Heart right ventricle (tissue), 16 donors: ENCODE results near the gene LLGL2. TPM values are rescaled to one million over a fixed set of nuclear protein-coding genes. Genes with fewer than 3 reads are reported as not detected.

Experiments
- ATAC-seq, 8 donors: fragments of 200-7000 bp; cut with Tn5 transposase; one replicate each; pipeline ENCODE4 v1.9.1; 2020; ENCODE audit warnings: mild to moderate bottlenecking in 8 of 8, moderate library complexity in 8 of 8, moderate number of reproducible peaks in 1 of 8
- DNase-seq, 2 donors: peaks; one replicate each; pipeline ENCODE4 v3.0.0-alpha.2; 2020
- H3K27ac ChIP-seq, 10 donors: fragments of 200-600 bp; sonication (generic) in 2 of 10; one replicate each; pipeline versions ENCODE4 v1.5.0 to v1.8.0; 2020 to 2022; ENCODE audit warnings: mild to moderate bottlenecking in 3 of 10
- H3K27me3 ChIP-seq, 7 donors: fragments of 200-600 bp; one replicate each; pipeline ENCODE4 v1.8.0; 2021 to 2022; ENCODE audit warnings: mild to moderate bottlenecking in 2 of 7
- H3K36me3 ChIP-seq, 9 donors: fragments of 200-600 bp; sonication (generic) in 1 of 9; one replicate each; pipeline versions ENCODE4 v1.5.0 to v1.8.0; 2020 to 2022; ENCODE audit warnings: mild to moderate bottlenecking in 2 of 9
- H3K4me1 ChIP-seq, 9 donors: fragments of 200-600 bp; sonication (generic) in 1 of 9; one replicate each; pipeline versions ENCODE4 v1.5.0 to v1.8.0; 2020 to 2022; ENCODE audit warnings: mild to moderate bottlenecking in 4 of 9
- H3K4me3 ChIP-seq, 10 donors: fragments of 200-600 bp; sonication (generic) in 2 of 10; one replicate each; pipeline versions ENCODE4 v1.5.0 to v1.8.0; 2020 to 2022; ENCODE audit warnings: mild to moderate bottlenecking in 7 of 10, moderate library complexity in 2 of 10
- H3K9me3 ChIP-seq, 11 donors: fragments of 200-600 bp in 10 of 11; sonication (generic) in 2 of 11; one replicate each; pipeline versions ENCODE4 v1.5.0 to v1.8.0; 2013 to 2022; ENCODE audit warnings: mild to moderate bottlenecking in 2 of 11, control low read depth in 1 of 11, moderate library complexity in 1 of 11
- WGBS, 2 donors: extraction: QIAGEN DNeasy Blood & Tissue Kit; methylation state at CpG; one replicate each; pipeline ENCODE4 v1.1.7; 2013; ENCODE audit warnings: inconsistent platforms in 1 of 2; 5-methylcytosine and 5-hydroxymethylcytosine counted together
- intact Hi-C, 10 donors: fragments of 100-400 bp; cut with DNase I; formaldehyde crosslinking; loops; one replicate each; pipeline versions ENCODE4 v1.11.1 to v1.14.2; 2022
- polyA plus RNA-seq, 2 donors: library from polyadenylated mRNA; stranded (reverse); fragments of 200-250 nt; gene quantifications; one replicate each; pipeline ENCODE4 v1.2.3, GENCODE V29; 2013
- total RNA-seq, 10 donors: library from RNA; stranded (reverse); fragmentation: NEBNext Ultra II Directional in 3 of 10; extraction: Animal tissue kit (Norgen Biotek cat#: 25700) in 3 of 10; gene quantifications; one replicate each; pipeline versions ENCODE4 v1.2.1 to v1.2.4, GENCODE V29; 2021 to 2023
- TF ChIP-seq, protein P1 (sequence below), 9 donors: fragments of 200-600 bp; sonication (generic) in 2 of 9; IDR thresholded peaks; one replicate each; pipeline versions ENCODE4 v1.5.0 to v1.8.0; 2021 to 2022; ENCODE audit warnings: antibody characterized with exemption in 9 of 9, mild to moderate bottlenecking in 5 of 9, moderate library complexity in 1 of 9
- donor health status: Arrhythmogenic right ventricular cardiomyopathy.
- donor health status: ischemic (EF 13 %, LVEDD 7.1; RV severe dilation, severe dysfunction).
- donor health status: healthy with polysubstance abuse.
- donor health status: DM: no; HTN: yes; CAD: no.
- donor health status: DM: no; HTN: no; CAD: no.
- donor health status: ischemic (EF 25% LVEDD 6.9; RV normal size, moderate dysfunction).
- donor health status: ischemic (EF 25% LVEDD 5.7; RV mildly dilated, moderate dysfunction).
- donor health status: healthy.
- donor health status: DM: yes; HTN: yes; CAD: no.
- donor health status: Ischemic cardiomyopathy.
- donor health status: ischemic (EF 35%, LVEDD 5.7; RV mildly dilated, moderate dysfunction).
- donor health status: nonischemic (EF 11% LVEDD 7.7; RV severe dilation, severe dysfunction).
- donor health status: DM: yes; HTN: yes; CAD: no.
- donor health status: PGD.
- donor health status: ischemic (EF 29% LVEDD 5.4; RV normal size, mild dysfunction).
- donor health status: nonischemic (EF 23%, LVEDD 6.1; RV moderate dilation, normal function).

LLGL2 gene
- total and polyA plus RNA-seq, 12 donors: 1.1 to 14.8 (median 3.3) TPM

DNA sequence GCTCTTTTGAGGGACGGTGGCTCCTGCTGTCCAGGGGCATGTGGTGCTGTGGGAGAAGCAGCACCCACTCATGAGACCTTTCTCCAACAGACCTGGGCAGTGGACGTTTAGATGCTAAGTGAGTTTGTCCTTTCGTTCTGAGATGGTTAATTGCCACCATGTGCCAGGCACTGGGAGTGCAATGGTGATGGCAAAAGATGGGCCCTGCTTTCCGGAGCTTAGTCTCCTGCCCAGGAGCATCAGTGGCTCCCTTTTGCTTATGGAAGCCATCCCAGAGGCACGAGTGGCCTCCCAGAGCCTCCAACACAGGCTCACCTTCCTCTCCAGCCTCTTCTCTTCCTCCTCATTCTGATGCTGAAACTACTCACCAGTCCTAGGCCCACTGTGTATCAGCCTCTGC, 38.5 kb upstream of the LLGL2 start:
- H3K9me3 ChIP-seq: no peaks in the 10 kb centered on the region
- DNase-seq: no peak
- H3K36me3 ChIP-seq: peaks cover 0 to 36% (median 5%) of the 10 kb centered on the region in 9 donors
- ATAC-seq: no peak
- H3K27ac ChIP-seq: peak overlapping the region in 7 of 10 donors; percentile 14 to 81 (median 61)
- peaks cover 18 to 65% (median 51%) of the 10 kb centered on the region in 9 donors for H3K4me1 ChIP-seq
- intact Hi-C loops: no loop called here
- no peaks in the 10 kb centered on the region for H3K27me3 ChIP-seq
- H3K4me3 ChIP-seq: no peak overlapping the region
- TF ChIP-seq, protein P1, sequence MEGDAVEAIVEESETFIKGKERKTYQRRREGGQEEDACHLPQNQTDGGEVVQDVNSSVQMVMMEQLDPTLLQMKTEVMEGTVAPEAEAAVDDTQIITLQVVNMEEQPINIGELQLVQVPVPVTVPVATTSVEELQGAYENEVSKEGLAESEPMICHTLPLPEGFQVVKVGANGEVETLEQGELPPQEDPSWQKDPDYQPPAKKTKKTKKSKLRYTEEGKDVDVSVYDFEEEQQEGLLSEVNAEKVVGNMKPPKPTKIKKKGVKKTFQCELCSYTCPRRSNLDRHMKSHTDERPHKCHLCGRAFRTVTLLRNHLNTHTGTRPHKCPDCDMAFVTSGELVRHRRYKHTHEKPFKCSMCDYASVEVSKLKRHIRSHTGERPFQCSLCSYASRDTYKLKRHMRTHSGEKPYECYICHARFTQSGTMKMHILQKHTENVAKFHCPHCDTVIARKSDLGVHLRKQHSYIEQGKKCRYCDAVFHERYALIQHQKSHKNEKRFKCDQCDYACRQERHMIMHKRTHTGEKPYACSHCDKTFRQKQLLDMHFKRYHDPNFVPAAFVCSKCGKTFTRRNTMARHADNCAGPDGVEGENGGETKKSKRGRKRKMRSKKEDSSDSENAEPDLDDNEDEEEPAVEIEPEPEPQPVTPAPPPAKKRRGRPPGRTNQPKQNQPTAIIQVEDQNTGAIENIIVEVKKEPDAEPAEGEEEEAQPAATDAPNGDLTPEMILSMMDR (IDR thresholded peaks at IDR 0.05): no peak
- WGBS, 2 donors: 75 to 84% methylated on average over 5 of the region's 5 CpGs

DNA sequence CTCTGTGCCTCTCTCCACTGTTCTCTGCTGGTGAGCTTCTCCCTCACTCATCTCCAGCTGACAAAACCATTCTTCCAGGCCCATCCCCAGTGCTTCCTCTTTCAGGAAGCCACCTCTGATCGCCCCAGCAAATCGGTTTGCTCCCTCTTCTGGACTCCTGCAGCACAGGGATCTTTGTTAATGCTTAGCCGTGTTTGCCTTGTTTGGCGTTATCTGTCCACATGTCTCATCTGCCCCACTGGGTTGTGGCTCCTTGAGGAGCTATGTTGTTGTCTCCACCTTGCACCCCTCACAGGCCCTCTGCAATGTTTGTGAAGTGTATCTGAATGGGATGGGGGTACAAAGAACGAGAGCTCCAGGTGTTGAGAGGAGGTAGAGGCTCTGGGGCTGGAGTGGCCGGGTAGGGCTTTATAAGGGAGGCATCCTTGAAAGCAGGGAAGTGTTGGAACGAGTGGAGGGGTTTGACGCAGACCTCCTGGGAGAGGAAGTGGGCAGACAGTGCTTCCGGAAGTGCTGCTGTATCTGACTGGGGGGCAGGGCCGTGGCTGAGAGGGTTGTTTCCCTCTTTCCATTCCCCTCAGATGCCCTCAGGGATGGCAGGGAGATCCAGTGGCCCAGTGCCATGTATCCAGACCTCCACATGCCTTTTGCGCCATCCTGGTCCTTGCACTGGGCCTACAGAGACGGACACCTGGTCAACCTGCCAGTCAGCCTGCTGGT, 38.0 kb upstream of the LLGL2 start:
- Histone ChIP-seq H3K36me3 (peaks cover 0 to 41% (median 5%) of the 10 kb centered on the region in 9 donors), H3K9me3 (no peaks in the 10 kb centered on the region), H3K27me3 (no peaks in the 10 kb centered on the region), H3K27ac (peak overlapping the region in 8 of 10 donors; percentile 0 to 81 (median 60)), H3K4me1 (peaks cover 18 to 65% (median 51%) of the 10 kb centered on the region in 9 donors), H3K4me3 (peak overlapping the region in 1 of 10 donors; percentile 3)
- intact Hi-C loops: no loop called here
- DNase-seq: peak in 1 of 2 donors; percentile 36
- 49 to 61% methylated on average over 12 of the region's 12 CpGs for WGBS, 2 donors
- ATAC-seq: peak in 7 of 8 donors; percentile 27 to 60 (median 43)
- TF ChIP-seq, protein P1 (IDR thresholded peaks at IDR 0.05): no peak

DNA sequence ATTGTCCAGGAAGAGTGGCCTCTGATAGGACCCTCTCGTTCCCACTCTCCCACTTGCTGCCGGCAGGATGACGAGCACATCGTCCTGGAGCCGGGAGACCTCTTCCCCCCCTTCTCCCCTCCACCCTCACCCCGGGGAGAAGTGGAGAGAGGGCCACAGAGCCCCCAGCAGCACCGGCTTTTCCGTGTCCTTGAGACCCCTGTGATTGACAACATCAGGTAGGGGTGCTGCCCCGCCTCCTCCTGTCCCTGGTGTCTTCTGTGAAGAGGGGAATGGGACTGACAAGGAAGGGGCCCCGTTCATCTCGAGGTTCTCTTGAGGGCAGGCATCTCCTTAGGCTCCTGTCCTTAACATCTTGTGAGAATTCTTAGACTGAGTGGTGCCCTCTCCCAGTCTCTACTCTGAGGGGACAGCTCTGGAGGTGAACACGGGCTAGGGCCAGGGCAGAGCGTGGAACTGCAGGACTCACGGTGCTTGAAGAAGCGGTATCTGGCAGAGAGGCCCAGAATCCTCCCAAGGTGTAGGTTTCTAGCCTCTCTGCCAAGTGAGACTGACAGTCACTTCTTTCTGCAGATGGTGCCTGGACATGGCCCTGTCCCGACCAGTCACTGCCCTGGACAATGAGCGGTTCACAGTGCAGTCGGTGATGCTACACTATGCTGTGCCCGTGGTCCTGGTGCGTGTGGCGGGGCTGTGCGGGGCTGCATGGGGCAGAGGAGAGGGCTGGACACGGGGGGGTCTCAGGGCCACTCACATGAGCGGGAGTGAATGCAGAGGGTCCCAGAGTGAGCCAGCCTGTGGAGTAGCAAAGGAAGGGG, 36.6 kb upstream of the LLGL2 start:
- peak overlapping the region in 5 of 10 donors; percentile 58 to 82 (median 80) for H3K27ac ChIP-seq
- H3K36me3 ChIP-seq: peaks cover 0 to 55% (median 16%) of the 10 kb centered on the region in 9 donors
- no peaks in the 10 kb centered on the region for H3K27me3 ChIP-seq
- DNase-seq (no peak), ATAC-seq (no peak)
- TF ChIP-seq, protein P1 (IDR thresholded peaks at IDR 0.05): no peak
- H3K9me3 ChIP-seq: no peaks in the 10 kb centered on the region
- peaks cover 18 to 65% (median 51%) of the 10 kb centered on the region in 9 donors for H3K4me1 ChIP-seq
- intact Hi-C loops: no loop called here
- WGBS, 2 donors: 86 to 90% methylated on average over 24 of the region's 24 CpGs
- H3K4me3 ChIP-seq: no peak overlapping the region

DNA sequence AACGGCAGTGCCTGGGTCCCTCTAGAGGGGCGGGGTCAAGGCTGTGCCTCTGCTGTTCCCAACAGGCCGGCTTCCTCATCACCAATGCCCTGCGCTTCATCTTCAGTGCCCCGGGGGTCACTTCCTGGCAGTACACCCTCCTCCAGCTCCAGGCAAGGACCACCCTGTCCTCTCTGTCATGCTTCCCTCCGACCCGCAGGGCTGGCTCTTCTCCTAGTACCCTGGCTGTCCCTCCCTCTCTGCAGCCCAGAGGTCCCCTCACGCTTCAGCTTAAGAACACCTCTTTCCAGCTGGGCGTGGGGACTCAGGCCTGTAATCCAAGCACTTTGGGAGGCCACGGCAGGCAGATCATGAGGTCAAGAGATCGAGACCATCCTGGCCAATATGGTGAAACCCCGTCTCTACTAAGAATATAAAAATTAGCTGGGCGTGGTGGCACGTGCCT, 36.0 kb upstream of the LLGL2 start:
- intact Hi-C loops: no loop called here
- TF ChIP-seq, protein P1 (IDR thresholded peaks at IDR 0.05): no peak
- H3K27me3 ChIP-seq: no peaks in the 10 kb centered on the region
- H3K36me3 ChIP-seq: peaks cover 0 to 61% (median 21%) of the 10 kb centered on the region in 9 donors
- 79 to 84% methylated on average over 14 of the region's 14 CpGs for WGBS, 2 donors
- peak overlapping the region in 7 of 10 donors; percentile 47 to 82 (median 69) for H3K27ac ChIP-seq
- H3K9me3 ChIP-seq: no peaks in the 10 kb centered on the region
- H3K4me3 ChIP-seq: no peak overlapping the region
- no peak for DNase-seq
- ATAC-seq: no peak
- H3K4me1 ChIP-seq: peaks cover 18 to 65% (median 51%) of the 10 kb centered on the region in 9 donors
